ENCODE measurements around the gene ADM.
"Not testable (repeated sequence)": the region's sequence is repeated elsewhere in the genome, so short reads cannot be mapped to it uniquely, and the experiment has no call there.

The ADM gene

DNA sequence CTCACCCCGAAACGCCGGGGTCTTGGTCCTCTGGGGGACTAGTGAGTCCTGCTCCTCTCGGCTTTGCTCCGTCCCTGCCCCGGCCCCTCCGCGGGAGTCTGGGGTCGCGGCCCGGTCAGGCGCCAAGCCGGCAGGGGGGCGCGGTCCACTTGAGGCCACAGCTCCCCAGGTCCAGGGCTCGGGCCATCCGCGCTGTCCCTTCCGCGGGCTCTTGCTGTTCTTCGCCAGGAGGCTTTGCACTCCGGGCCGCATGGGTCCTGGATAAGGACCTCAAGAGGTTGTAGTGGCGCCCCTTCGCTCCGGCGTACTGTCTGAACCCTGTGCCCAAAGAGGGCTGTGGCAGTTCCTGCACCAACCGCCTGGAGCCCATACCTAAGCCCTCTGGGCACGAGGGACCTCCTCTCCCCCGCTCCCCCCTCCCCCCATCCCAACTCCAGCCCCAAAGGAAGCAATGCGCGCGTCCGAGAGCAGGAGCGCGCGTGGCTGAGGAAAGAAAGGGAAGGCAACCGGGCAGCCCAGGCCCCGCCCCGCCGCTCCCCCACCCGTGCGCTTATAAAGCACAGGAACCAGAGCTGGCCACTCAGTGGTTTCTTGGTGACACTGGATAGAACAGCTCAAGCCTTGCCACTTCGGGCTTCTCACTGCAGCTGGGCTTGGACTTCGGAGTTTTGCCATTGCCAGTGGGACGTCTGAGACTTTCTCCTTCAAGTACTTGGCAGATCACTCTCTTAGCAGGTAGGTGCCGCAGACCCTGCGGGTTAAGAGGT is at the start of gene ADM:
Gene ADM (plus strand): TSS at position 579 of the 767 bp plus-strand sequence. CDS start 628 bp downstream, outside the sequence.
- DNase-seq (ENCODE audit: low read depth), result no peak

DNA sequence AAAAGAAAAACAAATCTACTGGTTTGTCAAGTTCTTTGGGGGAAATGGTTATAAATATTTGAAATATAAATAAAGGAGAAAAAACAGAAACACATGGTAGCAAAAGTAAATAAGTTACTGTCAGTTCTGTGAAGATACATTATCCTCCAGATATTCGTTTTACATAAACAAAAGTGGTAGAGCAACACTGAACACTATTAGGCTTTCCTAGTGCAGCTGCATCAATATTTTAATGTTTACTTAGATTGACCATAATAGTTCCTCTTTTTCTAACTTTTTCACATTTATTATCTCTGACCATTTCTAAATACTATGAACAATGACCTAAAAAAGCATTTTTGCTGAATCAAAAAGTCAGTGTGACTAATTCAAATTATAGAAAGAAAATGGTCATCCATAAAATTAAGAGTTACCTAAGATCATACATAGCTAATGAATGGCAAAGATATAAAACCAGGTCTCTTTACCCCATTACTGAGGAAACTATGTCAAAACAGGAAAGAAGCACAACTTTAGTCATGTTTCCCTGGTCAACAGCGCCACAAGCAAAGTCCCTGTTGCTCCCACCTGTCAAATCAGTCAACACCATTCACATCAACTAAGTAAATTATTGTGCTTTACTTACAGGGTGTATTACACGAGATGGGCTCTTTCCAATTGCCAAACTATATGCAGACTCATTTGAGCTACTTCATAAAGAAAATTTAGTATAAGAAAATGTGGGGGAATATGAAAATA is 49.3 kb upstream of the ADM start:
- no peak for DNase-seq (ENCODE audit: low read depth)

- no peak for DNase-seq (ENCODE audit: low read depth)
Observed at GRCh38 chr11:10257478-10257877, 47.4 kb upstream of the ADM start.

- DNase-seq (ENCODE audit: low read depth), result no peak
Observed at GRCh38 chr11:10261821-10262220, 43.1 kb upstream of the ADM start.

DNA sequence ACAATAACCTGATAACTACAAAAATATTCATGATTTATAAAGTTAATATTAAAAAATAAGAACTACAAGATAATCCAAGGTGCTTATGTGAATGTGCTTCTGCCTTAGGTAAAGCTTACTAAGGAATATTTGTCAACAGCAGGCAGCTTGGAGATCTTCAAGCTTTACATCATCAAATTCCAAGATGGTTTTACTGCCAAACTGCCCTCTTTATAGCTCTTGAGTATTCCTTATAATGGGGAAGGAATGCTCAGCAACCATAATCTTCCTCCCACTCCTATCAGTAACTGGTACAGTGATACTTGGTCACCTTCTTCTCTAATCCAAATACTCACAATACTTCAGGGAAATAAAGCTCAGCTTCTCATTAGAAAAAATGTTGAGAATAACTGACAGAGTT is 40.9 kb upstream of the ADM start:
- DNase-seq (ENCODE audit: low read depth), result peak; percentile 53

GRCh38 chr11:10264716-10265115 is 40.2 kb upstream of the ADM start:
- DNase-seq (ENCODE audit: low read depth), result not testable (repeated sequence)

- no peak for DNase-seq (ENCODE audit: low read depth)
Observed at GRCh38 chr11:10265936-10266335, 38.9 kb upstream of the ADM start.

- no peak for DNase-seq (ENCODE audit: low read depth)
Observed at GRCh38 chr11:10267821-10268220, 37.1 kb upstream of the ADM start.

GRCh38 chr11:10268746-10269488 is 36.0 kb upstream of the ADM start:
- no peak for DNase-seq (ENCODE audit: low read depth)

- DNase-seq (ENCODE audit: low read depth), result no peak
Observed at GRCh38 chr11:10272132-10272531, 32.7 kb upstream of the ADM start.

DNA sequence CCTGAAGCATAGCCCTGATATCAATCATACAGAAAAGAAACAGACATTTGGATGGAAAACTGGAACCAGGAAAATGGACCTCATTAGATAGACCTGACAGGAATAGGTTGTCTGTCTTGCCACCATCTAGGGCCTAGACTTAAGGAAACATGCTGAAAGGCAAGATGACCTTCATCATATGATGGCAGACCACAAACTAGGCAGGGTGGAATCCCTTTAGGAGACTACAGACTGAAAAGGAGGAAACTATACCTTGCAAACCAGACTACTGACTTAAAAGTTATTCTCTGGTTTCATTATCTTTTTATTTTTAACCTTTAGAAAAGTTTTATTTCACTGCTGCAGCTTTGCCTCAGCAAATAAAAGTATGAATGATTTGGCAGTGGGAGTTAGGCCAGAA is 31.1 kb upstream of the ADM start:
- DNase-seq (ENCODE audit: low read depth), result no peak

- DNase-seq (ENCODE audit: low read depth), result no peak
Observed at GRCh38 chr11:10274726-10275125, 30.1 kb upstream of the ADM start.

- no peak for DNase-seq (ENCODE audit: low read depth)
Observed at GRCh38 chr11:10275714-10276113, 29.2 kb upstream of the ADM start.

DNA sequence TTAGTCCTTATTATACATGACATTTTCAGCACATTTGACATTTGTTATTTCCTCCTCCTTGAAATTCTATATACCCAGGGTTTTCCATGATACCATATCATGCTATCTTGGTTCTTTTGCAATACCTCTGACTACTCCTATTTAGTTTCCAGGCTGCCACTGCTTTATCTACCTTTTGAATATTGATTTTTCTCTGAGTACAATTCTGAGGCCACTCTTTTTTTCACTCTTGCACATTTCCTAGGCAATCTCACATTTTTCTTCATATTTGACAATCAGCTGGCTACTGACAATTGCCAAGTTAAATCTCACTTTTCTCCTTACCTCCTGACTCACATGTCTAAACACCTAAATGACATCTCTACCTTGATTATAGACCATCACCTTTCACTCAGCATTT is 22.8 kb upstream of the ADM start:
- no peak for DNase-seq (ENCODE audit: low read depth)

DNA sequence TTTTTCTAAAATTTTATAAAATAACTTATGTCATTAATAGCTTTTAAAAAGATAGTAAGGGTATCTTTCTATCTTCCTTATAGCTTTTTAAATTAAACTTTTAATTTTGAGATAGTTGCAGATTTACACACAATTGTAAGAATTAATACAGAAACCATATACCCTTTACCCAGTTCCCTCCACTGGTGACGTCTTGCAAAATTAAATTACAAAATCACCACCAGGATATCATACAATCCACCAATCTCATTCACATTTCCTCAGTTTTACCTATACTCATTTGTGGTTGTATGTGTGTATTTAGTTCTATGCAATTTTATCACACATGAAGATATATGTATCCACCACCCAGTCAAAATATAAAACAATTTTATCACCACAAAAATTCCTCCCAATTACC is 20.9 kb upstream of the ADM start:
- no peak for DNase-seq (ENCODE audit: low read depth)

GRCh38 chr11:10285148-10285802 is 19.6 kb upstream of the ADM start:
- DNase-seq (ENCODE audit: low read depth), result no peak

- DNase-seq (ENCODE audit: low read depth), result no peak
Observed at GRCh38 chr11:10287140-10287539, 17.7 kb upstream of the ADM start.

DNA sequence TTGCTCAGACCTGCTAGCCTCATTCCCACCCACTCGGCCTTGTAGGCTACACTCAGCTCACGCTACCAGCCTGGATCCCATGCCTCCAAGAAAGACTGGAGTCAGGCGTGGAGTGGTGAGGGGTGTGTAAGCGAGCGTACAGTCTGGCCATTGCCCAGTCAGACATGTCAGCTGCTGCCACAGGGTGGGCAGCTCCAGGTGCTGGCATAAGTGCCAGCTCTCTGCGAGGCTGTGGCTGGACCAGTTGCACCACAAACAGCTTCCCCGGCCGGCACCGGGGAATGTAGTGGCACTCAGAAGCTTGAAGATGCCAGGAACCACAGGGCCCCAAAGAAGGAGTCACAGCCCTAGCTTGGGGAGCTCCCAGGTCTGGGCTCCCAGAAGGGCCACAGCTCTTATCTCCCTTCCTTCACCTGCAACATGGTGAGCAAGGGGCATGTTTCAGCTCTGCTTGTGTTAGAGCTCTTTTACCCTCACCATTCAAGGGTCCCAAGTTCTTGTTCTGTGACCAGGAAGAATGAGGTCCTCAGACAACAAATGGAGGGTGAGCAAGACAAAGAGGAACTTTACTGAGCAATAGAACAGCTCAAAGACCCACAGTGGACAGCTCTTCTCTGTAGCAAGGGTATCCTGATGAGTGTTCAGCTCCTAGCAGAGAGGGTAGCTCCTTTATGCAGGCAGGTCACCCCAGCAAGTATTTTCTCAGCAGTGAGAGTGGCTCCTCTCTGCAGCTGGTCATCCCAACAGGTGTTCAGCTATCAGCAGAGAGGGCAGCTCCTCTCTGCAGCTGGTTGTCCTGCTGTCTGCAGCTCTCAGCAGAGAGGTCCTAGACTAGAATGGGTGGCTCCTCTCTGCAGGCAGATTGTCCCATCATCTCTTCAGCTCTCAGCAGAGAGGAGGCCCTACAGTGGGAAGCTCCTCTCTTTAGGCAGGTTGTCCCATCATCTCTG is 16.8 kb upstream of the ADM start:
- no peak for DNase-seq (ENCODE audit: low read depth)

GRCh38 chr11:10288881-10289764 is 15.8 kb upstream of the ADM start:
- no peak for DNase-seq (ENCODE audit: low read depth)

GRCh38 chr11:10289765-10290380 is 15.0 kb upstream of the ADM start:
- DNase-seq (ENCODE audit: low read depth), result no peak
